ENCODE results near the gene FRMD6. TPM values are rescaled to one million over a fixed set of nuclear protein-coding genes. Genes with fewer than 3 reads are reported as not detected.

The FRMD6 gene
- total and polyA plus RNA-seq, 2 experiments from 2014 or later: 8.4 to 24.7 TPM

DNA sequence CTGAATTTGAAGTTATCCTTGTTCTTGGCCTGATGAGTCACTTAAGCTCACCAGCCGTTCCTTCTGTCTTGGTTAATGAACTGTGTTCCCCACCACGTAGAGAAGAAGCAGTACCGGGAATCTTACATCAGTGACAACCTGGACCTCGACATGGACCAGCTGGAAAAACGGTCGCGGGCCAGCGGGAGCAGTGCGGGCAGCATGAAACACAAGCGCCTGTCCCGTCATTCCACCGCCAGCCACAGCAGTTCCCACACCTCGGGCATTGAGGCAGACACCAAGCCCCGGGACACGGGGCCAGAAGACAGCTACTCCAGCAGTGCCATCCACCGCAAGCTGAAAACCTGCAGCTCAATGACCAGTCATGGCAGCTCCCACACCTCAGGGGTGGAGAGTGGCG, 68.2 kb downstream of the FRMD6 start:
- TF ChIP-seq, protein P1, sequence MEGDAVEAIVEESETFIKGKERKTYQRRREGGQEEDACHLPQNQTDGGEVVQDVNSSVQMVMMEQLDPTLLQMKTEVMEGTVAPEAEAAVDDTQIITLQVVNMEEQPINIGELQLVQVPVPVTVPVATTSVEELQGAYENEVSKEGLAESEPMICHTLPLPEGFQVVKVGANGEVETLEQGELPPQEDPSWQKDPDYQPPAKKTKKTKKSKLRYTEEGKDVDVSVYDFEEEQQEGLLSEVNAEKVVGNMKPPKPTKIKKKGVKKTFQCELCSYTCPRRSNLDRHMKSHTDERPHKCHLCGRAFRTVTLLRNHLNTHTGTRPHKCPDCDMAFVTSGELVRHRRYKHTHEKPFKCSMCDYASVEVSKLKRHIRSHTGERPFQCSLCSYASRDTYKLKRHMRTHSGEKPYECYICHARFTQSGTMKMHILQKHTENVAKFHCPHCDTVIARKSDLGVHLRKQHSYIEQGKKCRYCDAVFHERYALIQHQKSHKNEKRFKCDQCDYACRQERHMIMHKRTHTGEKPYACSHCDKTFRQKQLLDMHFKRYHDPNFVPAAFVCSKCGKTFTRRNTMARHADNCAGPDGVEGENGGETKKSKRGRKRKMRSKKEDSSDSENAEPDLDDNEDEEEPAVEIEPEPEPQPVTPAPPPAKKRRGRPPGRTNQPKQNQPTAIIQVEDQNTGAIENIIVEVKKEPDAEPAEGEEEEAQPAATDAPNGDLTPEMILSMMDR (IDR thresholded peaks at IDR 0.05; ENCODE audit: low read depth, low read length): no peak
- H3K27me3 ChIP-seq: no peaks in the 10 kb centered on the region
- no peak overlapping the region for H3K4me3 ChIP-seq
- no peak overlapping the region for H3K27ac ChIP-seq
- no peak for DNase-seq (ENCODE audit: low read depth in 1 of 2, low spot score in 1 of 2)
- peaks cover 28% of the 10 kb centered on the region for H3K36me3 ChIP-seq
- peaks cover 21% of the 10 kb centered on the region for H3K4me1 ChIP-seq (ENCODE audit: low read depth)
- H3K9me3 ChIP-seq (ENCODE audit: low read depth): no peaks in the 10 kb centered on the region

DNA sequence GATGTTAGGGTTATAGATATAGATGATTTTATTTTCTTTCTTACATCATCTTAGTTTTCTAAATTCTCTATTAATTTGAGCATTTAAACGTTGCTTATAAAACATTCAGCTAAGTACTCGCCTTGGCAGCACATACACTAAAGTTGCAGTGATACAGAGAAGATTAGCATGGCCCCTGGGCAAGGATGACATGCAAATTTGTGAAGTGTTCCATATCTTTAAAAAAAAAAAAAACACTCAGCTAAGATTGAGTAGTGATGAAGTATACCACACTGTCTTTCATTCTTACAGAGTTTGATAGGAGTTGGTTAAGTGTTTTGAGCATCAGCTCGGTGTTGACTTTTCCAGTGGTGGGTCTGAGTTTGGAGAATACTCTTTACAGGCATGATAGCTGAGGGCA, 72.3 kb downstream of the FRMD6 start:
- peaks cover 48% of the 10 kb centered on the region for H3K36me3 ChIP-seq
- H3K4me3 ChIP-seq: no peak overlapping the region
- no peaks in the 10 kb centered on the region for H3K4me1 ChIP-seq (ENCODE audit: low read depth)
- no peak for DNase-seq (ENCODE audit: low read depth in 1 of 2, low spot score in 1 of 2)
- no peak overlapping the region for H3K27ac ChIP-seq
- TF ChIP-seq, protein P1 (IDR thresholded peaks at IDR 0.05; ENCODE audit: low read depth, low read length): no peak
- no peaks in the 10 kb centered on the region for H3K9me3 ChIP-seq (ENCODE audit: low read depth)
- H3K27me3 ChIP-seq: no peaks in the 10 kb centered on the region

DNA sequence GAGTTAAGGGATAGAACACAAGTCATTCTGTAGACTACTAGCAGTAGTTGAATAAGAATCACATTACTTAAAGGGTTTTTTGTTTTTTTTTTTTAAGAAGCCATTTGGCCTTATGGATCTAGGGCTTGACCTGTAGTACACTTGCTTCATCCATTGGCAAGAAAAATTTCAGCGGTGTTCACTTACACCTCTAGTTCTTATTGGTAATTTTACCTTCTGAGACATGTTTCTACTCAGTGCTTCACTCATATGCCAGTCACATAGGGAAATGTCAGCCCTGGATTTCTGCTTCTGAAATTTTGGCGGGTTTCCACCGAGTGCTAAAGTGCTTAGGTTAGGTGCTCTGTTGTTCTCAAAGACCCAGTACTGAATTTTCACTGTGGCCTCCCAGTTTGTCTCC, 72.9 kb downstream of the FRMD6 start:
- Histone ChIP-seq H3K27ac (no peak overlapping the region), H3K4me1 (ENCODE audit: low read depth) (no peaks in the 10 kb centered on the region), H3K9me3 (ENCODE audit: low read depth) (no peaks in the 10 kb centered on the region), H3K27me3 (no peaks in the 10 kb centered on the region), H3K36me3 (peaks cover 47% of the 10 kb centered on the region), H3K4me3 (no peak overlapping the region)
- TF ChIP-seq, protein P1 (IDR thresholded peaks at IDR 0.05; ENCODE audit: low read depth, low read length): no peak
- no peak for DNase-seq (ENCODE audit: low read depth in 1 of 2, low spot score in 1 of 2)

DNA sequence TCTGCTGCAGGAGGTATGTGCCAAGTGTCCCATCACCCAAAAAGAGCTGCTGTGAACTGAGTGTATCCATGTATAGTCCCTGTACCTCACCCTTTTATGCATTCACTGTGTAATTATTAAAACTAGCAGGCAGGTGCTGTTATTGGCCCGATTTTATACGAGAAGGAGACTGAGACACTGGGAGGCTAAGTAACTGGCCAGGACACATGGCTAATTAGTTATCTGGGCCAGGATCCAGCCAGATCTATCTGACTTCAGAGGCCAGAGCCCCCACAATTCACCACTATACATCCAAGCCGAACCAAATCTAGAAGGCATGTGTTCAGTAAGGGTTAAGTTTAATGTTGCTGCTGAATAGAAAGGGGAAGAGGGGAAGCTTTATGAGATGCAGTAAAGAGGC, 73.4 kb downstream of the FRMD6 start:
- Histone ChIP-seq H3K27me3 (no peaks in the 10 kb centered on the region), H3K27ac (no peak overlapping the region)

DNA sequence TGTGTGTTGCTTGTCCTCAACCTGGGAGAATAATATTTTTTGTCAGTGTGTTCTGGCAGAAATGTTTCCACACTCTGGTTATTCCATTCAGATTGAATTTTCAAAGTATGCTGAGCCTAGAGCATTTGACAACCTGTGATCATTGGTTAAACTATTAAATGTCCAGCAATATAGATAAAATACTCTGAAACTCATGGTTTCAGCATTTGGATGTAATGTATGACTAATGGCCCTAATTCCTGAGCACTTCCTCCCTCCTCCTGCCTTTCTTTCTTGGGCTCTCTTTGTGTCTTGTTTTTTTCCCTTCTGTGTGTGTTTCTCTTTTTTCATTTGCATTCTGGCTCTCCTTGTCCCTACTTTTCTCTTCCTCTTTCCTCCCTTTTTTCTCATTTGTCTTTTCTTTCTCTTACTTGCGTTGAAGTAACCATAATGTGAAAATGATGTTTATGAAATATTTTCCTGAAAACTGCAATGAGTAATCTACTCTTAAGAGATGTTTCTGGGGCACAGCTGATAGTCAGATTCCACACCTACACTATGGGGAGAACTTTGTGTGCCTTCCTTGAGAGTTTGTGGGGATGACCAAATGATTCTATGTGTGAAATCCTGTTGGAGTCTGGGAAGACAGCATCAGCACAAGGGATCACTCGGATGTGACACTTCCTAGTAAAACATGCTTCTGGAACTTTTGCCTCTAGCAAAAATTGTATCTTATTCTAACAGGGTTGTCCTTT, 74.6 kb downstream of the FRMD6 start:
- no peak overlapping the region for H3K27ac ChIP-seq
- H3K4me3 ChIP-seq: no peak overlapping the region
- H3K36me3 ChIP-seq: peaks cover 35% of the 10 kb centered on the region
- no peaks in the 10 kb centered on the region for H3K9me3 ChIP-seq (ENCODE audit: low read depth)
- DNase-seq (ENCODE audit: low read depth in 1 of 2, low spot score in 1 of 2): peak in 1 of 2 donors; percentile 57
- TF ChIP-seq, protein P1 (IDR thresholded peaks at IDR 0.05; ENCODE audit: low read depth, low read length): no peak
- no peaks in the 10 kb centered on the region for H3K4me1 ChIP-seq (ENCODE audit: low read depth)
- H3K27me3 ChIP-seq: no peaks in the 10 kb centered on the region

More for the DNA sequence above, 73.4 kb downstream of the FRMD6 start:
- peaks cover 45% of the 10 kb centered on the region for H3K36me3 ChIP-seq
- no peak overlapping the region for H3K4me3 ChIP-seq
- H3K9me3 ChIP-seq (ENCODE audit: low read depth): no peaks in the 10 kb centered on the region
- no peaks in the 10 kb centered on the region for H3K4me1 ChIP-seq (ENCODE audit: low read depth)
- no peak for DNase-seq (ENCODE audit: low read depth in 1 of 2, low spot score in 1 of 2)
- TF ChIP-seq, protein P1 (IDR thresholded peaks at IDR 0.05; ENCODE audit: low read depth, low read length): no peak

Data from cardiac muscle cell (in vitro differentiated cells and primary cell).